ENCODE results near the gene PPP2R2C.

Gene PPP2R2C

GRCh38 chr4:6424425-6424824, 48.0 kb downstream of the PPP2R2C start:
- H3K27ac ChIP-seq (ENCODE audit: insufficient read depth in 1 of 2, low read depth in 1 of 2, low read length in 2 of 2, poor library complexity in 1 of 2, severe bottlenecking in 2 of 2): no peak overlapping the region
- no peak overlapping the region for H3K4me3 ChIP-seq (ENCODE audit: control insufficient read depth in 1 of 7, extremely low read depth in 1 of 7, insufficient read depth in 4 of 7, low read depth in 2 of 7, low read length in 6 of 7)
- H3K4me1 ChIP-seq (ENCODE audit: control extremely low read depth in 1 of 4, control insufficient read depth in 4 of 4, insufficient read depth in 4 of 4, low read length in 3 of 4): no peaks in the 10 kb centered on the region
- H3K9me3 ChIP-seq (ENCODE audit: control extremely low read depth in 1 of 5, control insufficient read depth in 4 of 5, insufficient read depth in 2 of 5, low read depth in 1 of 5, low read length in 4 of 5): no peaks in the 10 kb centered on the region
- WGBS (ENCODE audit: insufficient coverage): 88% methylated on average over 8 of the region's 9 CpGs
- ChIA-PET CTCF (no interaction called here), POLR2A (no interaction called here)
- peaks cover 0 to 30% (median 6%) of the 10 kb centered on the region in 5 experiments for H3K27me3 ChIP-seq (replicated peaks in 2 of 5; ENCODE audit: control insufficient read depth in 4 of 5, insufficient read depth in 5 of 5, low read length in 4 of 5)
- H3K36me3 ChIP-seq (ENCODE audit: control insufficient read depth in 4 of 4, insufficient read depth in 4 of 4, low read length in 3 of 4): no peaks in the 10 kb centered on the region
- no peak for DNase-seq

GRCh38 chr4:6423575-6423974, 48.8 kb downstream of the PPP2R2C start:
- no CpG with 5 or more reads among the region's 2 CpGs for WGBS (ENCODE audit: insufficient coverage)
- CTCF ChIA-PET: no interaction called here
- DNase-seq: no peak
- H3K4me3 ChIP-seq (ENCODE audit: control insufficient read depth in 1 of 7, extremely low read depth in 1 of 7, insufficient read depth in 4 of 7, low read depth in 2 of 7, low read length in 6 of 7): no peak overlapping the region
- POLR2A ChIA-PET: no interaction called here
- peaks cover 0 to 28% (median 6%) of the 10 kb centered on the region in 5 experiments for H3K27me3 ChIP-seq (replicated peaks in 2 of 5; ENCODE audit: control insufficient read depth in 4 of 5, insufficient read depth in 5 of 5, low read length in 4 of 5)
- H3K27ac ChIP-seq (ENCODE audit: insufficient read depth in 1 of 2, low read depth in 1 of 2, low read length in 2 of 2, poor library complexity in 1 of 2, severe bottlenecking in 2 of 2): no peak overlapping the region
- H3K9me3 ChIP-seq (ENCODE audit: control extremely low read depth in 1 of 5, control insufficient read depth in 4 of 5, insufficient read depth in 2 of 5, low read depth in 1 of 5, low read length in 4 of 5): no peaks in the 10 kb centered on the region
- peaks cover 0 to 4% (median 2%) of the 10 kb centered on the region in 4 experiments for H3K4me1 ChIP-seq (ENCODE audit: control extremely low read depth in 1 of 4, control insufficient read depth in 4 of 4, insufficient read depth in 4 of 4, low read length in 3 of 4)
- H3K36me3 ChIP-seq (ENCODE audit: control insufficient read depth in 4 of 4, insufficient read depth in 4 of 4, low read length in 3 of 4): no peaks in the 10 kb centered on the region

GRCh38 chr4:6422866-6423265, 49.5 kb downstream of the PPP2R2C start:
- ChIA-PET CTCF (no interaction called here), POLR2A (no interaction called here)
- H3K36me3 ChIP-seq (ENCODE audit: control insufficient read depth in 4 of 4, insufficient read depth in 4 of 4, low read length in 3 of 4): no peaks in the 10 kb centered on the region
- no peak overlapping the region for H3K27ac ChIP-seq (ENCODE audit: insufficient read depth in 1 of 2, low read depth in 1 of 2, low read length in 2 of 2, poor library complexity in 1 of 2, severe bottlenecking in 2 of 2)
- 87% methylated on average over 3 of the region's 3 CpGs for WGBS (ENCODE audit: insufficient coverage)
- peaks cover 0 to 9% (median 4%) of the 10 kb centered on the region in 4 experiments for H3K4me1 ChIP-seq (ENCODE audit: control extremely low read depth in 1 of 4, control insufficient read depth in 4 of 4, insufficient read depth in 4 of 4, low read length in 3 of 4)
- peaks cover 0 to 24% (median 1%) of the 10 kb centered on the region in 5 experiments for H3K27me3 ChIP-seq (replicated peaks in 2 of 5; ENCODE audit: control insufficient read depth in 4 of 5, insufficient read depth in 5 of 5, low read length in 4 of 5)
- H3K9me3 ChIP-seq (ENCODE audit: control extremely low read depth in 1 of 5, control insufficient read depth in 4 of 5, insufficient read depth in 2 of 5, low read depth in 1 of 5, low read length in 4 of 5): no peaks in the 10 kb centered on the region
- no peak overlapping the region for H3K4me3 ChIP-seq (ENCODE audit: control insufficient read depth in 1 of 7, extremely low read depth in 1 of 7, insufficient read depth in 4 of 7, low read depth in 2 of 7, low read length in 6 of 7)
- no peak for DNase-seq

- 98% methylated on average over 7 of the region's 9 CpGs for WGBS (ENCODE audit: insufficient coverage)
Observed at GRCh38 chr4:6422105-6422504, 50.3 kb downstream of the PPP2R2C start.

GRCh38 chr4:6421397-6421796, 51.0 kb downstream of the PPP2R2C start:
- peaks cover 0 to 33% (median 2%) of the 10 kb centered on the region in 5 experiments for H3K27me3 ChIP-seq (replicated peaks in 2 of 5; ENCODE audit: control insufficient read depth in 4 of 5, insufficient read depth in 5 of 5, low read length in 4 of 5)
- POLR2A ChIA-PET: no interaction called here
- WGBS (ENCODE audit: insufficient coverage): 99% methylated on average over 18 of the region's 18 CpGs
- CTCF ChIA-PET: no interaction called here
- H3K9me3 ChIP-seq (ENCODE audit: control extremely low read depth in 1 of 5, control insufficient read depth in 4 of 5, insufficient read depth in 2 of 5, low read depth in 1 of 5, low read length in 4 of 5): no peaks in the 10 kb centered on the region
- peaks cover 0 to 9% (median 4%) of the 10 kb centered on the region in 4 experiments for H3K4me1 ChIP-seq (ENCODE audit: control extremely low read depth in 1 of 4, control insufficient read depth in 4 of 4, insufficient read depth in 4 of 4, low read length in 3 of 4)
- DNase-seq: no peak
- no peak overlapping the region for H3K4me3 ChIP-seq (ENCODE audit: control insufficient read depth in 1 of 7, extremely low read depth in 1 of 7, insufficient read depth in 4 of 7, low read depth in 2 of 7, low read length in 6 of 7)
- H3K27ac ChIP-seq (ENCODE audit: insufficient read depth in 1 of 2, low read depth in 1 of 2, low read length in 2 of 2, poor library complexity in 1 of 2, severe bottlenecking in 2 of 2): no peak overlapping the region
- H3K36me3 ChIP-seq (ENCODE audit: control insufficient read depth in 4 of 4, insufficient read depth in 4 of 4, low read length in 3 of 4): no peaks in the 10 kb centered on the region

More at GRCh38 chr4:6422105-6422504, 50.3 kb downstream of the PPP2R2C start:
- ChIA-PET CTCF (no interaction called here), POLR2A (no interaction called here)
- H3K27me3 ChIP-seq (replicated peaks in 2 of 5; ENCODE audit: control insufficient read depth in 4 of 5, insufficient read depth in 5 of 5, low read length in 4 of 5): peaks cover 0 to 30% (median 0%) of the 10 kb centered on the region in 5 experiments
- no peak for DNase-seq
- no peak overlapping the region for H3K4me3 ChIP-seq (ENCODE audit: control insufficient read depth in 1 of 7, extremely low read depth in 1 of 7, insufficient read depth in 4 of 7, low read depth in 2 of 7, low read length in 6 of 7)
- H3K9me3 ChIP-seq (ENCODE audit: control extremely low read depth in 1 of 5, control insufficient read depth in 4 of 5, insufficient read depth in 2 of 5, low read depth in 1 of 5, low read length in 4 of 5): no peaks in the 10 kb centered on the region
- no peak overlapping the region for H3K27ac ChIP-seq (ENCODE audit: insufficient read depth in 1 of 2, low read depth in 1 of 2, low read length in 2 of 2, poor library complexity in 1 of 2, severe bottlenecking in 2 of 2)
- H3K36me3 ChIP-seq (ENCODE audit: control insufficient read depth in 4 of 4, insufficient read depth in 4 of 4, low read length in 3 of 4): no peaks in the 10 kb centered on the region
- peaks cover 0 to 9% (median 4%) of the 10 kb centered on the region in 4 experiments for H3K4me1 ChIP-seq (ENCODE audit: control extremely low read depth in 1 of 4, control insufficient read depth in 4 of 4, insufficient read depth in 4 of 4, low read length in 3 of 4)

- Histone ChIP-seq H3K9me3 (ENCODE audit: control extremely low read depth in 1 of 5, control insufficient read depth in 4 of 5, insufficient read depth in 2 of 5, low read depth in 1 of 5, low read length in 4 of 5) (no peaks in the 10 kb centered on the region), H3K27ac (ENCODE audit: insufficient read depth in 1 of 2, low read depth in 1 of 2, low read length in 2 of 2, poor library complexity in 1 of 2, severe bottlenecking in 2 of 2) (no peak overlapping the region), H3K36me3 (ENCODE audit: control insufficient read depth in 4 of 4, insufficient read depth in 4 of 4, low read length in 3 of 4) (no peaks in the 10 kb centered on the region), H3K4me1 (ENCODE audit: control extremely low read depth in 1 of 4, control insufficient read depth in 4 of 4, insufficient read depth in 4 of 4, low read length in 3 of 4) (peaks cover 0 to 9% (median 4%) of the 10 kb centered on the region in 4 experiments), H3K4me3 (ENCODE audit: control insufficient read depth in 1 of 7, extremely low read depth in 1 of 7, insufficient read depth in 4 of 7, low read depth in 2 of 7, low read length in 6 of 7) (no peak overlapping the region), H3K27me3 (replicated peaks in 2 of 5; ENCODE audit: control insufficient read depth in 4 of 5, insufficient read depth in 5 of 5, low read length in 4 of 5) (peaks cover 0 to 33% (median 7%) of the 10 kb centered on the region in 5 experiments)
- ChIA-PET POLR2A (no interaction called here), CTCF (no interaction called here)
- no peak for DNase-seq
- WGBS (ENCODE audit: insufficient coverage): 99% methylated on average over 5 of the region's 6 CpGs
Observed at GRCh38 chr4:6420972-6421371, 51.4 kb downstream of the PPP2R2C start.

- 89% methylated on average over 5 of the region's 7 CpGs for WGBS (ENCODE audit: insufficient coverage)
- Histone ChIP-seq H3K4me3 (ENCODE audit: control insufficient read depth in 1 of 7, extremely low read depth in 1 of 7, insufficient read depth in 4 of 7, low read depth in 2 of 7, low read length in 6 of 7) (no peak overlapping the region), H3K27me3 (replicated peaks in 2 of 5; ENCODE audit: control insufficient read depth in 4 of 5, insufficient read depth in 5 of 5, low read length in 4 of 5) (peaks cover 0 to 42% (median 11%) of the 10 kb centered on the region in 5 experiments), H3K27ac (ENCODE audit: insufficient read depth in 1 of 2, low read depth in 1 of 2, low read length in 2 of 2, poor library complexity in 1 of 2, severe bottlenecking in 2 of 2) (no peak overlapping the region), H3K36me3 (ENCODE audit: control insufficient read depth in 4 of 4, insufficient read depth in 4 of 4, low read length in 3 of 4) (no peaks in the 10 kb centered on the region), H3K4me1 (ENCODE audit: control extremely low read depth in 1 of 4, control insufficient read depth in 4 of 4, insufficient read depth in 4 of 4, low read length in 3 of 4) (peaks cover 0 to 9% (median 4%) of the 10 kb centered on the region in 4 experiments), H3K9me3 (ENCODE audit: control extremely low read depth in 1 of 5, control insufficient read depth in 4 of 5, insufficient read depth in 2 of 5, low read depth in 1 of 5, low read length in 4 of 5) (no peaks in the 10 kb centered on the region)
- ChIA-PET POLR2A (no interaction called here), CTCF (no interaction called here)
- no peak for DNase-seq
Observed at GRCh38 chr4:6420036-6420435, 52.4 kb downstream of the PPP2R2C start.
